Spleen (tissue), 11 donors: ENCODE data around the gene MBL2. TPM values are rescaled to one million over a fixed set of nuclear protein-coding genes. Genes with fewer than 3 reads are reported as not detected.
A peak's percentile ranks its signal among the peaks of the same experiment; 100 is the strongest.

ENCODE experiments used
- DNase-seq: peaks from one replicate; pipeline ENCODE4 v3.0.0-alpha.2; 2020
- H3K27ac ChIP-seq, 8 donors: fragments of 200-600 bp; sonication (generic) in 7 of 8; 1 replicate in 4 of 8; 2 replicates in 4 of 8; pipeline versions ENCODE4 v1.5.0 to v1.8.0; 2016 to 2021; ENCODE audit warnings: inconsistent platforms in 4 of 8, mild to moderate bottlenecking in 4 of 8, moderate library complexity in 1 of 8
- H3K27me3 ChIP-seq, 7 donors: fragments of 200-600 bp; sonication (generic) in 6 of 7; replicated peaks in 1 of 7; 1 replicate in 4 of 7; 2 replicates in 3 of 7; pipeline versions ENCODE4 v1.5.0 to v1.8.0; 2016 to 2021; ENCODE audit warnings: inconsistent platforms in 3 of 7, mild to moderate bottlenecking in 1 of 7
- H3K36me3 ChIP-seq, 6 donors: fragments of 200-600 bp; sonication (generic) in 5 of 6; 1 replicate in 4 of 6; 2 replicates in 2 of 6; pipeline versions ENCODE4 v1.5.0 to v1.8.0; 2016 to 2021; ENCODE audit warnings: inconsistent platforms in 2 of 6
- H3K4me1 ChIP-seq, 6 donors: fragments of 200-600 bp; sonication (generic) in 5 of 6; 1 replicate in 3 of 6; 2 replicates in 3 of 6; pipeline versions ENCODE4 v1.5.0 to v1.8.0; 2016 to 2021; ENCODE audit warnings: inconsistent platforms in 3 of 6
- H3K4me3 ChIP-seq, 8 donors: fragments of 200-600 bp; sonication (generic) in 7 of 8; 1 replicate in 4 of 8; 2 replicates in 4 of 8; pipeline versions ENCODE4 v1.5.0 to v1.8.0; 2016 to 2021; ENCODE audit warnings: inconsistent platforms in 4 of 8, mild to moderate bottlenecking in 4 of 8, moderate library complexity in 2 of 8
- H3K9me3 ChIP-seq, 8 donors: fragments of 200-600 bp; sonication (generic) in 7 of 8; 1 replicate in 4 of 8; 2 replicates in 4 of 8; pipeline versions ENCODE4 v1.5.0 to v1.8.0; 2016 to 2021; ENCODE audit warnings: inconsistent platforms in 4 of 8
- CTCF ChIP-seq, 11 experiments: fragments of 200-600 bp in 7 of 11; fragments of 450-650 bp in 4 of 11; sonication (generic) in 4 of 11; IDR thresholded peaks in 8 of 11; conservative IDR thresholded peaks in 3 of 11; 1 replicate in 7 of 11; 2 replicates in 4 of 11; pipeline versions ENCODE4 v1.4.0 to v1.8.0; 2016 to 2021; ENCODE audit warnings: antibody characterized with exemption in 11 of 11, inconsistent platforms in 4 of 11, mild to moderate bottlenecking in 1 of 11
- POLR2A ChIP-seq, 3 donors: fragments of 450-650 bp; IDR thresholded peaks; one replicate each; pipeline ENCODE4 v1.5.1; 2017; ENCODE audit warnings: antibody characterized with exemption in 3 of 3, mild to moderate bottlenecking in 1 of 3
- POLR2AphosphoS5 ChIP-seq, 3 donors: sonication (generic); formaldehyde crosslinking; IDR thresholded peaks; one replicate each; pipeline ENCODE4 v1.5.1; 2017; ENCODE audit warnings: antibody characterized with exemption in 3 of 3
- WGBS, 5 donors: extraction: QIAGEN DNeasy Blood & Tissue Kit in 3 of 5; methylation state at CpG; one replicate each; pipeline versions ENCODE4 v1.1.5 to v1.1.7; 2013 to 2018; 5-methylcytosine and 5-hydroxymethylcytosine counted together
- intact Hi-C: fragments of 100-400 bp; cut with DNase I; formaldehyde crosslinking; loops from one replicate; pipeline ENCODE4 v1.15.0; 2023; ENCODE audit warnings: low total_unique reads
- polyA plus RNA-seq, 3 donors: library from polyadenylated mRNA; stranded (reverse); fragments of 200-250 nt; gene quantifications; one replicate each; pipeline ENCODE4 v1.2.1, GENCODE V29; 2013
- total RNA-seq, 7 donors: library from RNA; depleted of rRNA in 3 of 7; stranded (reverse); fragments of >200 nt in 3 of 7; fragmentation: NEBNext Ultra II Directional in 4 of 7; extraction: Animal tissue kit (Norgen Biotek cat#: 25700) in 4 of 7; gene quantifications; one replicate each; pipeline versions ENCODE4 v1.1.0 to v1.2.1, GENCODE V29; 2016 to 2021
- donor health status: healthy with polysubstance abuse.
- donor health status: DM: no; HTN: no; CAD: no; lungs with moderate emphysema.
- donor health status: DM: no; HTN: no; CAD: no.
- donor health status: Bipolar disorder and iron deficiency.
- donor health status: healthy.
- donor health status: DM: no; HTN: no; CAD: no.
- donor health status: DM: yes; HTN: yes; CAD: no.

MBL2 gene
- total and polyA plus RNA-seq, 10 donors, result 0.02 to 0.18 (median 0.11) TPM; not detected in 6

GRCh38 chr10:52782554-52782953 lies 10.0 kb upstream of the MBL2 start:
- intact Hi-C loops, result no loop called here
- peaks cover 0 to 9% (median 0%) of the 10 kb centered on the region in 8 donors for H3K9me3 ChIP-seq
- H3K27ac ChIP-seq, result no peak overlapping the region
- no peak for TF ChIP-seq POLR2AphosphoS5 (IDR thresholded peaks at IDR 0.05)
- no peak for TF ChIP-seq POLR2A (IDR thresholded peaks at IDR 0.05)
- TF ChIP-seq CTCF (IDR thresholded peaks at IDR 0.05 in 8 of 11, conservative IDR thresholded peaks at IDR 0.05 in 3 of 11), result no peak
- H3K27me3 ChIP-seq, result peaks cover 0 to 23% (median 11%) of the 10 kb centered on the region in 7 donors
- H3K4me3 ChIP-seq, result no peak overlapping the region
- DNase-seq, result no peak
- no peaks in the 10 kb centered on the region for H3K36me3 ChIP-seq
- no peaks in the 10 kb centered on the region for H3K4me1 ChIP-seq

- Histone ChIP-seq H3K27ac (no peak overlapping the region), H3K27me3 (peaks cover 0 to 23% (median 11%) of the 10 kb centered on the region in 7 donors), H3K4me3 (no peak overlapping the region), H3K4me1 (no peaks in the 10 kb centered on the region), H3K9me3 (peaks cover 0 to 9% (median 0%) of the 10 kb centered on the region in 8 donors), H3K36me3 (no peaks in the 10 kb centered on the region)
- intact Hi-C loops, result no loop called here
- WGBS, 5 donors, result 32 to 53% (median 41%) methylated on average over 6 of the region's 6 CpGs
- TF ChIP-seq CTCF (IDR thresholded peaks at IDR 0.05 in 8 of 11, conservative IDR thresholded peaks at IDR 0.05 in 3 of 11) (peak in 5 of 11 experiments; percentile 2 to 46 (median 15)), POLR2AphosphoS5 (IDR thresholded peaks at IDR 0.05) (no peak), POLR2A (IDR thresholded peaks at IDR 0.05) (no peak)
- no peak for DNase-seq
Measured at GRCh38 chr10:52780391-52781155, 8.0 kb upstream of the MBL2 start.

GRCh38 chr10:52779541-52780390 lies 7.2 kb upstream of the MBL2 start:
- Histone ChIP-seq H3K4me1 (no peaks in the 10 kb centered on the region), H3K4me3 (no peak overlapping the region), H3K27me3 (peaks cover 0 to 23% (median 11%) of the 10 kb centered on the region in 7 donors), H3K27ac (no peak overlapping the region), H3K36me3 (no peaks in the 10 kb centered on the region), H3K9me3 (peaks cover 0 to 7% (median 0%) of the 10 kb centered on the region in 8 donors)
- TF ChIP-seq CTCF (IDR thresholded peaks at IDR 0.05 in 8 of 11, conservative IDR thresholded peaks at IDR 0.05 in 3 of 11) (peak; percentile 62 to 88 (median 80)), POLR2AphosphoS5 (IDR thresholded peaks at IDR 0.05) (no peak), POLR2A (IDR thresholded peaks at IDR 0.05) (no peak)
- DNase-seq, result no peak
- 74 to 85% (median 78%) methylated on average over 13 of the region's 13 CpGs for WGBS, 5 donors
- intact Hi-C loops, result loop anchor here (5.0 kb wide), 1 partner anchor 37 kb away; no protein-coding TSS in a partner anchor
